Measurements from ENCODE around the gene EIF6. TPM values are rescaled to one million over a fixed set of nuclear protein-coding genes. Genes with fewer than 3 reads are reported as not detected.

Gene EIF6
- total RNA-seq, 1 donor from 2014 or later, result 109 TPM

DNA sequence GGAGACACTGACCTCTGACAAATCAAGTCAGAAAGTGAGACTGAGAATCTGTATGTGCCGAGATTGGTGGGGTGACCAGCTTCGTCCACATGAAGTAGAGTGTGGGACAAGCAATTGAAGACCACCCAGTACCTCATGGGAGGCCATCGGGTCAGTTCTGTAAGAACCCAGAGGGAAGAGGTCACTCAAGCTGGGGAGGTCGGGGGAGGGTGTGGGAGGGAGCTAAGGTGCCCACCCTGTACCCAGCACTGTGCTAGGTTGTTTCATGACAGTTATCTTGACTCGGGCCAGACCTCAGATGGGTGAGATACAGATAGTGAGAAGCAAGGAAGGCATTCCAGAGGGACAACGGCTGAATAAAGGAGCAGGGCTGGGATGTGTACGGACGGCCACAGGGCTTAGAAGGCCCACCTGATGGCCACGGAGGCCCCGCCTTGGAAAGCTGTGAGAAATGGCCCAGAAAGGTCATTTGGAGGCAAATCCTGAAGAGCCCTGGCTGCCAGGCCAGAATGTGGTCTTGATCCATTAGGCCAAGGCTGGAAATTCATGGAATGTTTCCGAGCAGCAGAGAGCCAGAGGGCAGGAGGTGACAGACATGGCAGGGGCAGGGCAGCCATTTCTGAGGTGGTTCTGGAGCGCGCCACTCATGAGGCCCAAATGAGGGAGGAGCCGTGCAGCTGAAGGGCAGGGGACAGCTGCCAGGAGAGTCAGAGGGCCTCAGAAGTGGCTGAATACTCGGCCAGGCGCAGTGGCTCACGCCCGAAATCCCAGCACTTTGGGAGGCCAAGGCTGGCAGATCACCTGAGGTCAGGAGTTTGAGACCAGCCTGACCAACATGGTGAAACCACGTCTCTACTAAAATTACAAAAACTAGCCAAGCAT, 14.3 kb downstream of the EIF6 start:
- DNase-seq (ENCODE audit: low spot score, unreplicated experiment), result no peak
- H3K27me3 Mint-ChIP-seq, result no peaks in the 10 kb centered on the region
- H3K4me1 Mint-ChIP-seq (ENCODE audit: low read depth), result peaks cover 2% of the 10 kb centered on the region
- H3K27ac Mint-ChIP-seq, result no peak overlapping the region
- TF ChIP-seq, protein P1, sequence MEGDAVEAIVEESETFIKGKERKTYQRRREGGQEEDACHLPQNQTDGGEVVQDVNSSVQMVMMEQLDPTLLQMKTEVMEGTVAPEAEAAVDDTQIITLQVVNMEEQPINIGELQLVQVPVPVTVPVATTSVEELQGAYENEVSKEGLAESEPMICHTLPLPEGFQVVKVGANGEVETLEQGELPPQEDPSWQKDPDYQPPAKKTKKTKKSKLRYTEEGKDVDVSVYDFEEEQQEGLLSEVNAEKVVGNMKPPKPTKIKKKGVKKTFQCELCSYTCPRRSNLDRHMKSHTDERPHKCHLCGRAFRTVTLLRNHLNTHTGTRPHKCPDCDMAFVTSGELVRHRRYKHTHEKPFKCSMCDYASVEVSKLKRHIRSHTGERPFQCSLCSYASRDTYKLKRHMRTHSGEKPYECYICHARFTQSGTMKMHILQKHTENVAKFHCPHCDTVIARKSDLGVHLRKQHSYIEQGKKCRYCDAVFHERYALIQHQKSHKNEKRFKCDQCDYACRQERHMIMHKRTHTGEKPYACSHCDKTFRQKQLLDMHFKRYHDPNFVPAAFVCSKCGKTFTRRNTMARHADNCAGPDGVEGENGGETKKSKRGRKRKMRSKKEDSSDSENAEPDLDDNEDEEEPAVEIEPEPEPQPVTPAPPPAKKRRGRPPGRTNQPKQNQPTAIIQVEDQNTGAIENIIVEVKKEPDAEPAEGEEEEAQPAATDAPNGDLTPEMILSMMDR (IDR thresholded peaks at IDR 0.05; ENCODE audit: unreplicated experiment), result no peak
- peaks cover 10% of the 10 kb centered on the region for H3K36me3 Mint-ChIP-seq (ENCODE audit: insufficient read depth)
- no peak overlapping the region for H3K4me3 Mint-ChIP-seq (ENCODE audit: low read depth)
- peaks cover 7% of the 10 kb centered on the region for H3K9me3 Mint-ChIP-seq (ENCODE audit: low read depth)

DNA sequence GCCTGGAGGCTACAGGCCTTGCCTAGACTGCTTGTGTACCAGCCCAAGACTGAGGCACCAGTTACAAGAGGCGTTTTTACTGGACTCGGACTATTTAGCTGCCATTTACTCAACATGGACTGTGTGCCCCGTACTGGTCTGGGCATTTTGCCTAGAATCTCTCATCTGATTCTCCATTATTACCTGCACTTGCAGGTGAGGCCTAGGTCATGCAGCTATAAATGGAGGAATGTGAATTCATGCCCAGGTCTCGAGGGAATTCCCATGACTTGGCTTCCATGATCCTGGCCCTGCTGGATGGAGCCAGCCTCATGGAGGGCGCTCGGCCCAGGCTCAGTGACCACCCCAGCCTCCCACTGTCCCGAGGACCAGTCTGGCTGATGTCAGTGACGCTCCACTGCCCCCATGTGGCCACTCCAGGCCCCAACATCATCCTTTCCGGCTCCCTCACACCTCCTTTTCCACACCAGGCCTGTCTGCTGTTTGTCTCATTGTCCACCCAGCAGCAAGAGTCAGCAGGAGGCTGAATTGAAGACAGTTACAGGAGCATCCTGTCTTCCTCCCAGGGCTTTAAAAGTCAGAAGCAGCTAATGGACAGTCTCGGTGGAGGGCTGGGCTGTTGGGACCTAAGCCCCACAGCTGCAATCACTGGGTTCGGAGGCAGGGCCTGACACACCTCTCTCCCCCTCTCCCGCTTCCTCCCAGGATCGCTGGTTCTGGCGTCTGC, 15.4 kb downstream of the EIF6 start:
- Mint-ChIP-seq H3K27me3 (no peaks in the 10 kb centered on the region), H3K27ac (no peak overlapping the region), H3K4me3 (ENCODE audit: low read depth) (no peak overlapping the region), H3K36me3 (ENCODE audit: insufficient read depth) (peaks cover 10% of the 10 kb centered on the region), H3K9me3 (ENCODE audit: low read depth) (peaks cover 7% of the 10 kb centered on the region), H3K4me1 (ENCODE audit: low read depth) (peaks cover 5% of the 10 kb centered on the region)
- peak; percentile 66 for DNase-seq (ENCODE audit: low spot score, unreplicated experiment)
- TF ChIP-seq, protein P1 (IDR thresholded peaks at IDR 0.05; ENCODE audit: unreplicated experiment), result peak; percentile 89

DNA sequence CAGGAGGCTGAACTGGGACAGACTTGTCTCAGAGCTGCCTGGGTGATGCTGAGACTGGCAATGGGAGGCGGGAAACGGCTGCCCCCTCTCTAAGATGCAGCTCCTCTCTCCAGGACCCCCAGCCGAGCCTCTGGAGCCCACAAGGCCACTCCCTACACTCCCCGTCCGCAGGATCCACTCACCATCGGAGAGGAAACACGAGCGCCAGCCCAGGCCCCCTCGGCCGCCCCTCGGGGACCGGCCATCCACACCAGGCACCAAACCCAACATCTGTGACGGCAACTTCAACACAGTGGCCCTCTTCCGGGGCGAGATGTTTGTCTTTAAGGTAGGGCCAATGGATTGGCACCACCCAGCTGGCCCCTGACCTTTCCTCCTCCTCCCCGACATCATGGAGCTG, 17.5 kb downstream of the EIF6 start:
- no peak overlapping the region for H3K4me3 Mint-ChIP-seq (ENCODE audit: low read depth)
- no peak overlapping the region for H3K27ac Mint-ChIP-seq
- no peaks in the 10 kb centered on the region for H3K27me3 Mint-ChIP-seq
- peaks cover 10% of the 10 kb centered on the region for H3K36me3 Mint-ChIP-seq (ENCODE audit: insufficient read depth)
- H3K9me3 Mint-ChIP-seq (ENCODE audit: low read depth), result peaks cover 7% of the 10 kb centered on the region
- no peak for DNase-seq (ENCODE audit: low spot score, unreplicated experiment)
- H3K4me1 Mint-ChIP-seq (ENCODE audit: low read depth), result peaks cover 19% of the 10 kb centered on the region
- TF ChIP-seq, protein P1 (IDR thresholded peaks at IDR 0.05; ENCODE audit: unreplicated experiment), result no peak

DNA sequence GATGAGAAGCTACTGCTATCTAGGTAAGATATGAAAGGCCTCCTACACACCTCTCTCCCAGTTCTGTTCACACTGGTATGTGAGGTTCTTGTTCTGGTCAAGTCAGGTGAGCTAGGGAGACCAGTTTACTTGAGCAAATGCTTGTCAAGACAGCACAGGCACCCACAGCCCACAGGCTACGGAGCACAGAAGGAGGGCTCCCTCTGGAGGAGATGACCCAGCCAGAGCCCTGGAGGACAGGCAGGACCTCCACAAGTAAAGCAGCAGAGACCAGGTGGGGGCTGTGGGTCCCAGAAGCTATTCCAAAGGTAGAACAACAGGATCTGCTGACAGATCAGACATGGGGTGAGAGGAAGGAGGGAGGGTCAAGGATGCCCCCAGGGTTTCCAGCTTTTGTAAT, 19.8 kb downstream of the EIF6 start:
- Mint-ChIP-seq H3K27me3 (no peaks in the 10 kb centered on the region), H3K27ac (peak overlapping the region; percentile 57), H3K9me3 (ENCODE audit: low read depth) (peaks cover 7% of the 10 kb centered on the region), H3K4me1 (ENCODE audit: low read depth) (peaks cover 19% of the 10 kb centered on the region), H3K4me3 (ENCODE audit: low read depth) (no peak overlapping the region), H3K36me3 (ENCODE audit: insufficient read depth) (peaks cover 8% of the 10 kb centered on the region)
- no peak for DNase-seq (ENCODE audit: low spot score, unreplicated experiment)
- TF ChIP-seq, protein P1 (IDR thresholded peaks at IDR 0.05; ENCODE audit: unreplicated experiment), result peak; percentile 33

DNA sequence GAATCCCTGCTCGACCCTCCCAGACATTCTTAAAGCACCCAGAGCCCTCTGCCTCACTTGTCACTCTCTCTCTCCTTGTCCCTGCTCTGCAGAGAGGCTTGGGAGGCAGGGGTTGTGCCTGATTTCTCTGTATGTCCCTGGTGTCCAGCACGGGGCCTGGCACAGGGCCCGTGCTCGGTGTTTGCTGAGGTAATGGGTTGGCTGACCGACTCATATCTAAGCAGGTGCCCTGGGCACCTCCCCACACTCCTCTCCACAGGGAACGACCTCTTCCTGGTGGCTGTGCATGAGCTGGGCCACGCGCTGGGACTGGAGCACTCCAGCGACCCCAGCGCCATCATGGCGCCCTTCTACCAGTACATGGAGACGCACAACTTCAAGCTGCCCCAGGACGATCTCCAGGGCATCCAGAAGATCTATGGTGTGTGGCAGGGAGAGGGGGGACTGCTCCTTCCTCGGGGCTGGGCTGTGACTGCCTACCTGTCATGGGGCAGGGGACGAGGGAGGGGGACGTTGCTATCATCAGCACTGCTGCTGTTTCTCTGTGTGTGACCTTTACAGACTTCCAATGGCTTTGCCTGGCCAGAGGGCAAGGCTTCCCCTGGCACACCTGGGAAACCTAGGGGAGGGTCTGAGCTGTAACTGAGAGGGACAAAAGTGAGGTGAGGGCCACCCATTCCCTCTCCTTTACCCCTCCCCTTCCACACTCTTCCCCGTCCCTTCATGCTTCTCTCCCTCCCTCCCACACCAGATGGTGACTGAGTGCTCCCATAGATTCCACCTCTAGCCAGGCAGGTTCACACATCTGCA, 20.8 kb downstream of the EIF6 start:
- Mint-ChIP-seq H3K4me1 (ENCODE audit: low read depth) (peaks cover 19% of the 10 kb centered on the region), H3K27me3 (no peaks in the 10 kb centered on the region), H3K9me3 (ENCODE audit: low read depth) (peaks cover 7% of the 10 kb centered on the region), H3K4me3 (ENCODE audit: low read depth) (peak overlapping the region; percentile 35), H3K27ac (peak overlapping the region; percentile 100), H3K36me3 (ENCODE audit: insufficient read depth) (peaks cover 6% of the 10 kb centered on the region)
- no peak for DNase-seq (ENCODE audit: low spot score, unreplicated experiment)
- TF ChIP-seq, protein P1 (IDR thresholded peaks at IDR 0.05; ENCODE audit: unreplicated experiment), result no peak
